CD8-positive, alpha-beta memory T cell (primary cell): ENCODE results near the gene SYNGR1. TPM values are rescaled to one million over a fixed set of nuclear protein-coding genes. Genes with fewer than 3 reads are reported as not detected.
A peak's percentile ranks its signal among the peaks of the same experiment; 100 is the strongest.

Source experiments
- CTCF ChIA-PET: fragments of 350-600 bp; sonication (Branson Sonifier 250); formaldehyde crosslinking; loops from one replicate; lab custom pipeline; 2021; ENCODE audit warnings: antibody characterized with exemption; lab: Charles Lee
- POLR2A ChIA-PET: fragments of 350-600 bp; sonication (Branson Sonifier 250); formaldehyde crosslinking; loops from one replicate; lab custom pipeline; 2021; ENCODE audit warnings: antibody characterized with exemption; lab: Charles Lee
- DNase-seq, 5 donors: peaks; one replicate each; pipeline versions ENCODE4 v3.0.0 to v3.0.0-alpha.2; 2020 to 2022; ENCODE audit warnings: mixed read lengths in 1 of 5
- H3K27ac ChIP-seq: one replicate; pipeline ENCODE4 v1.7.0; 2013; ENCODE audit warnings: low read depth, mild to moderate bottlenecking, low read length, moderate library complexity
- H3K27me3 ChIP-seq: 2 replicates; pipeline ENCODE4 v1.7.0; 2013; ENCODE audit warnings: low read length, mild to moderate bottlenecking; ENCODE audit not compliant: insufficient read depth, poor library complexity, severe bottlenecking
- H3K36me3 ChIP-seq: 2 replicates; pipeline ENCODE4 v1.7.0; 2013; ENCODE audit warnings: mild to moderate bottlenecking, low read length, moderate library complexity; ENCODE audit not compliant: insufficient read depth
- H3K4me1 ChIP-seq: 2 replicates; pipeline ENCODE4 v1.7.0; 2013; ENCODE audit warnings: mild to moderate bottlenecking, low read length, moderate library complexity; ENCODE audit not compliant: insufficient read depth
- H3K4me3 ChIP-seq: 2 replicates; pipeline ENCODE4 v1.7.0; 2013; ENCODE audit warnings: mild to moderate bottlenecking, low read length
- H3K9me3 ChIP-seq: 2 replicates; pipeline ENCODE4 v1.7.0; 2013; ENCODE audit warnings: mild to moderate bottlenecking, low read length
- H3K27ac Mint-ChIP-seq, 8 donors: one replicate each; pipeline ENCODE4 v1.8.0; 2020 to 2021; ENCODE audit warnings: mixed read lengths in 8 of 8, mild to moderate bottlenecking in 6 of 8, inconsistent platforms in 3 of 8, moderate library complexity in 3 of 8
- H3K27me3 Mint-ChIP-seq, 2 donors: one replicate each; pipeline ENCODE4 v1.8.0; 2020 to 2021; ENCODE audit warnings: mixed read lengths in 2 of 2, mild to moderate bottlenecking in 1 of 2, moderate library complexity in 1 of 2
- H3K36me3 Mint-ChIP-seq, 3 donors: one replicate each; pipeline ENCODE4 v1.8.0; 2020 to 2021; ENCODE audit warnings: mixed read lengths in 3 of 3, inconsistent platforms in 1 of 3, mild to moderate bottlenecking in 1 of 3
- H3K4me1 Mint-ChIP-seq, 3 donors: one replicate each; pipeline ENCODE4 v1.8.0; 2020 to 2021; ENCODE audit warnings: mixed read lengths in 3 of 3, inconsistent platforms in 1 of 3, mild to moderate bottlenecking in 1 of 3
- H3K4me3 Mint-ChIP-seq, 7 donors: one replicate each; pipeline ENCODE4 v1.8.0; 2020 to 2021; ENCODE audit warnings: mixed read lengths in 7 of 7, mild to moderate bottlenecking in 6 of 7, moderate library complexity in 4 of 7, inconsistent platforms in 2 of 7
- H3K9me3 Mint-ChIP-seq, 5 donors: one replicate each; pipeline ENCODE4 v1.8.0; 2020 to 2022; ENCODE audit warnings: mixed read lengths in 5 of 5, mild to moderate bottlenecking in 3 of 5, moderate library complexity in 2 of 5, inconsistent platforms in 1 of 5
- polyA plus RNA-seq: library from polyadenylated mRNA; unstranded; fragments of 300-500 nt; fragmentation: Illumina TruSeq; gene quantifications from one replicate; pipeline ENCODE4 v1.2.3, GENCODE V29; 2021
- total RNA-seq, 2 experiments: library from RNA; stranded (reverse); gene quantifications; one replicate each; pipeline ENCODE4 v1.2.3, GENCODE V29; 2021

Gene SYNGR1
- total and polyA plus RNA-seq, 3 experiments from 2014 or later: 2.4 to 10.1 (median 2.9) TPM

DNA sequence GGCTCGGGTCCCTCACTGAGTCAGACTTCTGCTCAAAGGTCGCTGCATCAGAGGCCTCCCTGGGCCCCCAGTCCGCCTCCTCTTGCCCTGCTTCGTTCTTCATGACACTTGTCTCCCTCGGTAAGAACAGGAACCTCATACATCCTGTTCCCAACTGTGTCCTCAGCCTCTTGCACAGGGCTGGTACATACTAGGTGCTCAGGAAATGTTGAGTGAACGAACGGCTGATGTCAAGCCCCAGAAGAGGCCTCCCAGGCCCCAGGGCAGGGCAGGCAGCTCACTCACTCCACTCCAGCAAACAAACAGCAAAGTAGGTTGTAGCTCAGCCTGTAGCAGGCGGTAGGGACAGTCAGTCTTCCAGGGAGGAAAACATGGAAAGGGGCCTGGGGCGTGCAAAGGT lies 17.2 kb downstream of the SYNGR1 start:
- no peaks in the 10 kb centered on the region for H3K27me3 ChIP-seq
- POLR2A ChIA-PET: no interaction called here
- H3K9me3 ChIP-seq: no peaks in the 10 kb centered on the region
- H3K36me3 ChIP-seq: no peaks in the 10 kb centered on the region
- Mint-ChIP-seq H3K4me1 (no peaks in the 10 kb centered on the region), H3K9me3 (no peaks in the 10 kb centered on the region), H3K4me3 (no peak overlapping the region), H3K27ac (peak overlapping the region in 1 of 8 donors; percentile 45), H3K27me3 (no peaks in the 10 kb centered on the region), H3K36me3 (no peaks in the 10 kb centered on the region)
- H3K4me1 ChIP-seq: no peaks in the 10 kb centered on the region
- H3K27ac ChIP-seq: no peak overlapping the region
- CTCF ChIA-PET: no interaction called here
- DNase-seq: no peak
- no peak overlapping the region for H3K4me3 ChIP-seq

DNA sequence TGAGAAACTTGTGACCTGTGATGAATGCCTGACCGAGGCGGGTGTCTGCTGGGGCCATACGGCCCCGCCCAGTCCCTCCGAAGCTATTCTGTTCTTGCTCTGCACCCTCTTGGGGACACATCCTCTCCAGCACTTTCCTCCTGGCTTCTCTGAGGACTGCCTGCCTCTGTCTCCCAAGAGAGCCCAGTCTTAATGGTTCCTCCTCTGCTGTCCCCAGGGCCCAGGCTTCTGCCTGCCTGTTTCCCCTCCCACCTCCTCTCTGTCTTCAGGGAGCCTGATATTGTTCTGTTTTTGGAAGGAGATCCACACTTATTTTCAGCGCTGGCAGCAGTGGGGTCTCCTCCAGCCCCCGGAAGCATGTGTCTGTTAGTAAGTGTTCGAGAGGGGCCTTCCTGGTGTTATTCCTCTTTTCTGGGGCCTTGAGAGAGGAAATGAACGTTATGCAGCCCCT lies 18.7 kb downstream of the SYNGR1 start:
- CTCF ChIA-PET: interaction anchor here (1.1 kb wide), 1 partner anchor 31 kb away, joined by 3 read pairs; the partner anchor contains the start of gene TAB1
- peak overlapping the region in 1 of 8 donors; percentile 39 for H3K27ac Mint-ChIP-seq

DNA sequence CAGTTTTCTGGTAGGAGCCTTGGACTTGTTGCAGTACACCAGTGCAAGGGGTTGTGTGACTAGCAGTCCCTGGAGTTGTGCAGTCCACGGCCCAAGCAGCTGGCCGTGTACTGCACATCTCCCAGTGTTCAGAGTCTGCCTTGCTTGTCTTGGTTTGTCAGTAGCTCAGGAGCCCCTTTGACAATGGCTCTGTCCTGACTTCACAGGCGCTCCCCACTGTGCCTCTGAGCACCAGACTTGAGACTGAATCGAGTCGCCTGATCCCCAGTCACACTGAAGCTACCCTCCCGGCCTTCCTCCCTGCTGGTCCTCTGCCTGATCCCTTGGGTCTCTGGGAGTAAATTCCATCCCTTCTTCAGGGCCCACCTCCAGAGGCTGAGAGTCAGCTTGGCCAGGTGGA lies 19.4 kb downstream of the SYNGR1 start:
- no peaks in the 10 kb centered on the region for H3K9me3 Mint-ChIP-seq
- no peak overlapping the region for H3K27ac ChIP-seq
- POLR2A ChIA-PET: interaction anchor here (0.5 kb wide), 1 partner anchor 8 kb away, joined by 5 read pairs; no protein-coding TSS in a partner anchor
- CTCF ChIA-PET: interaction anchor here (1.1 kb wide), 1 partner anchor 30 kb away, joined by 3 read pairs; the partner anchor contains the start of gene TAB1
- H3K36me3 Mint-ChIP-seq: no peaks in the 10 kb centered on the region
- H3K4me1 Mint-ChIP-seq: no peaks in the 10 kb centered on the region
- no peaks in the 10 kb centered on the region for H3K27me3 Mint-ChIP-seq
- no peaks in the 10 kb centered on the region for H3K36me3 ChIP-seq
- peak overlapping the region in 1 of 8 donors; percentile 63 for H3K27ac Mint-ChIP-seq
- no peak for DNase-seq
- no peak overlapping the region for H3K4me3 Mint-ChIP-seq
- no peaks in the 10 kb centered on the region for H3K27me3 ChIP-seq
- H3K4me3 ChIP-seq: no peak overlapping the region
- H3K9me3 ChIP-seq: no peaks in the 10 kb centered on the region
- no peaks in the 10 kb centered on the region for H3K4me1 ChIP-seq

More for the DNA sequence above, 18.7 kb downstream of the SYNGR1 start:
- no peaks in the 10 kb centered on the region for H3K4me1 ChIP-seq
- Mint-ChIP-seq H3K27me3 (no peaks in the 10 kb centered on the region), H3K36me3 (no peaks in the 10 kb centered on the region), H3K4me3 (no peak overlapping the region), H3K4me1 (no peaks in the 10 kb centered on the region), H3K9me3 (no peaks in the 10 kb centered on the region)
- no peaks in the 10 kb centered on the region for H3K9me3 ChIP-seq
- no peaks in the 10 kb centered on the region for H3K36me3 ChIP-seq
- no peak overlapping the region for H3K27ac ChIP-seq
- no peaks in the 10 kb centered on the region for H3K27me3 ChIP-seq
- no peak for DNase-seq
- POLR2A ChIA-PET: no interaction called here
- H3K4me3 ChIP-seq: no peak overlapping the region

DNA sequence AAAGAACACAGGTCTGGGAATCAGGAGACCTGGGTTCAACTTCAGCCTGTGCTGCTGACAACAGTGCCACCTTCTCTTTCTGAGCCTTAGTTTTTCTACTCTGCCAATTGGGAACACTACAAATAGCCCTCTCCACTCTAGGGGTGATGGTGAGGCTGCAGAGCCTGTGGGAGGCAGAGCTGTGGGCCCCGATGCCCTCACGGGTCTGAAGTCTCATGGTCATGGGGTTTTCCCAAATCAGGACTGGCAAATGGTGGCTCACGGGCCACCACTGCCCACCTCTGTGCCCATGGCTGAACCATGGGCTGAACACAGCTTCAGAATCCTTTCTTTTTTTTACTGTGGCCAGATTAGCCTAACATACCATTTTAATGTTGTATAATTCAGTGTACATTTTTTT lies 19.8 kb downstream of the SYNGR1 start:
- Mint-ChIP-seq H3K9me3 (no peaks in the 10 kb centered on the region), H3K27ac (peak overlapping the region in 1 of 8 donors; percentile 63), H3K4me3 (no peak overlapping the region), H3K27me3 (peaks cover 0 to 3% of the 10 kb centered on the region in 2 donors), H3K36me3 (no peaks in the 10 kb centered on the region), H3K4me1 (no peaks in the 10 kb centered on the region)
- Histone ChIP-seq H3K27ac (no peak overlapping the region), H3K36me3 (no peaks in the 10 kb centered on the region), H3K4me3 (no peak overlapping the region), H3K4me1 (no peaks in the 10 kb centered on the region), H3K27me3 (no peaks in the 10 kb centered on the region), H3K9me3 (no peaks in the 10 kb centered on the region)
- no peak for DNase-seq
- ChIA-PET CTCF (interaction anchor here (1.1 kb wide), 1 partner anchor 30 kb away, joined by 3 read pairs; the partner anchor contains the start of gene TAB1), POLR2A (interaction anchor here (0.5 kb wide), 1 partner anchor 8 kb away, joined by 5 read pairs; no protein-coding TSS in a partner anchor)

DNA sequence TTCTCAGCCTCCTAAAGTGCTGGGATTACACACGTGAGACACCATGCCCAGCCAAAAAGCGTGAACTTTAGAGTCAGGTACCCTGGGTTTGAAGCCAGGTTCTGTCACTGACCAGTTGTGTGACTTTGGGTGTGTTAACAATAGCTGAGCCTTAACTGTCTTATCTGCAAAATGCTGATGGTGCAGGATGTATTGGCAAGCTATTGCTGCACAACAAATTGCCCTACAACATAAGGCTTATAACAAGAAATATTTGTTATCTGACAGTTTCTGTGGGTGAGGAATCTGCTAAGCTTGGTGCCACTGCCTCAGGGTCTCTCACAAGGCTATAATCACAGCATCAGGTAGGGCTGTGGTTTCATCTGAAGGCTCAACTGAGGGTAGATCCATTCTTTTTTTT lies 21.9 kb downstream of the SYNGR1 start:
- Histone ChIP-seq H3K4me3 (no peak overlapping the region), H3K4me1 (no peaks in the 10 kb centered on the region), H3K9me3 (no peaks in the 10 kb centered on the region), H3K27me3 (no peaks in the 10 kb centered on the region), H3K27ac (no peak overlapping the region), H3K36me3 (no peaks in the 10 kb centered on the region)
- ChIA-PET CTCF (no interaction called here), POLR2A (interaction anchor here (0.6 to 0.7 kb wide), 2 partner anchors 20 to 698 kb away, joined by 5 to 6 read pairs; no protein-coding TSS in a partner anchor)
- peaks cover 5 to 9% of the 10 kb centered on the region in 2 donors for H3K27me3 Mint-ChIP-seq
- no peaks in the 10 kb centered on the region for H3K4me1 Mint-ChIP-seq
- no peak for DNase-seq
- no peak overlapping the region for H3K4me3 Mint-ChIP-seq
- no peak overlapping the region for H3K27ac Mint-ChIP-seq
- H3K36me3 Mint-ChIP-seq: no peaks in the 10 kb centered on the region
- H3K9me3 Mint-ChIP-seq: no peaks in the 10 kb centered on the region

DNA sequence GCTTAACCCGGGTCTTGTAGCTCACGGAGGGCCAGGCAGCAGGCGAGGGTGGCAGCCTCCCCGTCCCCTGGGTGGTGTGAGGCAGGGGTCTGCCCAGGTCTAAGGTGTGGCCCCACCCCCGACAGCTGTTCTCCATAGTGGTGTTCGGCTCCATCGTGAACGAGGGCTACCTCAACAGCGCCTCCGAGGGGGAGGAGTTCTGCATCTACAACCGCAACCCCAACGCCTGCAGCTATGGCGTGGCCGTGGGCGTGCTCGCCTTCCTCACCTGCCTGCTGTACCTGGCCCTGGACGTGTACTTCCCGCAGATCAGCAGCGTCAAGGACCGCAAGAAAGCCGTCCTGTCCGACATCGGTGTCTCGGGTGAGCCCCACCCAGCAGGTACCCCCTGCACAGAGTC lies 24.4 kb downstream of the SYNGR1 start:
- Mint-ChIP-seq H3K27me3 (peaks cover 7 to 12% of the 10 kb centered on the region in 2 donors), H3K4me3 (no peak overlapping the region)
- CTCF ChIA-PET: no interaction called here

DNA sequence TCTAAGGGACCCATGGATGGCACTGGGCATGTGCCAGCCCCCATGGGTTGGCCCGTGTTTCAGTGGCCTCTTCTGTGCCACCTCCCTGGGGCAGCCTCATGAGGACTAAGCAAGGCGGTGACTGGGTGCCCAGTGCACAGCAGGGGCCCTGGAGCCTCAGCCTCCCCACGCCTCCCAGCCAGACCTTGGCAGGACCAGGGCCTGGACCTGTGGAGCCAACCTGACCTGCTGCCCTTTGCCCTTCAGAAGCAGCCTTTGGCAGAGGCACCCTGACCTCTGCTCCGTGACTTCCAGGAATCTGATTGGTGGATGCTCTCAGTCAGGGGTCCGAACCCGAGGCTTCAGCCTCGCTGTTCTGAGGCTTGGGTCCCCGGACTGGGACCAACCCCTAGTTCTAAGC lies 25.0 kb downstream of the SYNGR1 start:
- ChIA-PET CTCF (no interaction called here), POLR2A (no interaction called here)
- Mint-ChIP-seq H3K4me1 (no peaks in the 10 kb centered on the region), H3K27ac (no peak overlapping the region), H3K9me3 (no peaks in the 10 kb centered on the region), H3K27me3 (peaks cover 7 to 12% of the 10 kb centered on the region in 2 donors), H3K4me3 (no peak overlapping the region), H3K36me3 (no peaks in the 10 kb centered on the region)
- no peaks in the 10 kb centered on the region for H3K36me3 ChIP-seq
- H3K4me3 ChIP-seq: no peak overlapping the region
- H3K4me1 ChIP-seq: no peaks in the 10 kb centered on the region
- no peaks in the 10 kb centered on the region for H3K27me3 ChIP-seq
- no peak for DNase-seq
- H3K27ac ChIP-seq: no peak overlapping the region
- no peaks in the 10 kb centered on the region for H3K9me3 ChIP-seq

More for the DNA sequence above, 24.4 kb downstream of the SYNGR1 start:
- Histone ChIP-seq H3K27ac (no peak overlapping the region), H3K36me3 (no peaks in the 10 kb centered on the region), H3K27me3 (no peaks in the 10 kb centered on the region), H3K4me3 (no peak overlapping the region), H3K4me1 (no peaks in the 10 kb centered on the region), H3K9me3 (no peaks in the 10 kb centered on the region)
- H3K36me3 Mint-ChIP-seq: no peaks in the 10 kb centered on the region
- POLR2A ChIA-PET: no interaction called here
- DNase-seq: no peak
- H3K27ac Mint-ChIP-seq: no peak overlapping the region
- no peaks in the 10 kb centered on the region for H3K4me1 Mint-ChIP-seq
- H3K9me3 Mint-ChIP-seq: no peaks in the 10 kb centered on the region

DNA sequence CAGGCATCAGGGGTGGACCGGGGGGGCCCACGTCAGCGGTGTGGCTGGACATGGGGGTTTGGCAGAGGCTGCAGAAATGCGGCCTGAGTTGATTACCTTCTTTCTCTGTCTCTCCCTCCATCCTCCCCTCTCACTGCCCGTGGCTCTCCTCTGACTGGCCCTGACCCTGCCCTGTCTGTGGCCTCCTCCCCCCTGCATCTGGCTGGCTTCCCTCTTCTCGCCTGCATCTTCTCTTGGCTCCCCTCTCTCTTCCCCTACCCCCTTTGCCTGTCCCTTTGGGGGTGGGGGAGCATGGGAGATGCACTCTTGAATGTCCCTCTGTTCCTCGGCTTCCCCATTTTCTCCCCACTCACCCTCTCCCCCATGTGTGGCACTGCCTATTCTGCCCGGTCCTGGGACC lies 25.9 kb downstream of the SYNGR1 start:
- POLR2A ChIA-PET: no interaction called here
- Histone ChIP-seq H3K4me1 (no peaks in the 10 kb centered on the region), H3K4me3 (no peak overlapping the region), H3K9me3 (no peaks in the 10 kb centered on the region), H3K27ac (no peak overlapping the region), H3K36me3 (no peaks in the 10 kb centered on the region), H3K27me3 (no peaks in the 10 kb centered on the region)
- no peaks in the 10 kb centered on the region for H3K9me3 Mint-ChIP-seq
- no peak for DNase-seq
- H3K27ac Mint-ChIP-seq: no peak overlapping the region
- H3K27me3 Mint-ChIP-seq: peaks cover 7 to 12% of the 10 kb centered on the region in 2 donors
- CTCF ChIA-PET: no interaction called here
- H3K4me1 Mint-ChIP-seq: no peaks in the 10 kb centered on the region
- no peaks in the 10 kb centered on the region for H3K36me3 Mint-ChIP-seq
- no peak overlapping the region for H3K4me3 Mint-ChIP-seq
